HCT116 (cell line): ENCODE data around the gene CELF2. TPM values are rescaled to one million over a fixed set of nuclear protein-coding genes. Genes with fewer than 3 reads are reported as not detected.

Experiments
- ATAC-seq: fragments of 200-7000 bp; cut with Tn5 transposase; 2 replicates; pipeline ENCODE4 v1.9.1; 2020; ENCODE audit warnings: mild to moderate bottlenecking, moderate library complexity
- BruUV-seq: library from RNA; stranded (reverse); fragments of 400-500 nt; replicated peaks from 2 replicates; lab custom pipeline; 2021; lab: Mats Ljungman, UMichigan
- CTCF ChIA-PET: fragments of 300-600 bp; sonication (Branson Sonifier 250); formaldehyde crosslinking; loops from one replicate; lab custom pipeline; 2021; ENCODE audit warnings: antibody characterized with exemption; lab: Charles Lee
- POLR2A ChIA-PET: fragments of 300-600, 350-600 bp; sonication (Branson Sonifier 250); formaldehyde crosslinking; loops from one replicate; lab custom pipeline; 2021; ENCODE audit warnings: antibody characterized with exemption; lab: Charles Lee
- RAD21 ChIA-PET, 2 experiments: fragments of 300-600 bp; sonication (Branson Sonifier 250); formaldehyde crosslinking; loops; one replicate each; lab custom pipeline; 2023; ENCODE audit warnings: low total read pairs in 2 of 2; ENCODE audit not compliant: uncharacterized antibody in 2 of 2, unreplicated experiment in 2 of 2, low non-redundant PET in 1 of 2; lab: Charles Lee
- DNase-seq: peaks from one replicate; pipeline ENCODE4 v3.0.0-alpha.2; 2010; ENCODE audit warnings: low read depth, low spot score
- H2AFZ ChIP-seq: fragments of 200-600 bp; shearing (Covaris generic), sonication (generic); 2 replicates; pipeline ENCODE4 v1.6.1; 2017; ENCODE audit warnings: low read depth, mixed run types, mixed read lengths, antibody characterized with exemption, low read length; ENCODE audit not compliant: poor library complexity, severe bottlenecking
- H3K27ac ChIP-seq: 2 replicates; pipeline ENCODE4 v1.5.1; 2012; ENCODE audit warnings: low read depth, low read length
- H3K27me3 ChIP-seq: fragments of 200-600 bp; sonication (generic); 2 replicates; pipeline ENCODE4 v1.6.1; 2016; ENCODE audit warnings: mixed run types, low read length, mixed read lengths; ENCODE audit not compliant: insufficient read depth
- H3K36me3 ChIP-seq, 2 experiments: fragments of 200-500 bp in 1 of 2; fragments of 200-600 bp in 1 of 2; sonication (Bioruptor generic) in 1 of 2; sonication (generic) in 1 of 2; 2 replicates each; pipeline versions ENCODE4 v1.5.1 to v1.6.1; 2014 to 2016; ENCODE audit warnings: low read length in 2 of 2, inconsistent platforms in 1 of 2, mixed read lengths in 1 of 2, mixed run types in 1 of 2; ENCODE audit not compliant: insufficient read depth in 2 of 2, control insufficient read depth in 1 of 2
- H3K4me1 ChIP-seq, 2 experiments: fragments of 200-600 bp in 1 of 2; sonication (generic) in 1 of 2; 2 replicates each; pipeline versions ENCODE4 v1.5.1 to v1.6.1; 2012 to 2017; ENCODE audit warnings: low read length in 2 of 2, inconsistent platforms in 1 of 2, mild to moderate bottlenecking in 1 of 2, mixed read lengths in 1 of 2, mixed run types in 1 of 2, moderate library complexity in 1 of 2; ENCODE audit not compliant: insufficient read depth in 2 of 2, control insufficient read depth in 1 of 2
- H3K4me2 ChIP-seq: fragments of 200-600 bp; sonication (generic); 2 replicates; pipeline ENCODE4 v1.6.1; 2017; ENCODE audit warnings: mixed run types, low read length, mixed read lengths
- H3K4me3 ChIP-seq, 2 experiments: fragments of 200-600 bp in 1 of 2; sonication (generic) in 1 of 2; replicated peaks in 1 of 2; 2 replicates each; pipeline ENCODE4 v1.5.1; 2011 to 2016; ENCODE audit warnings: low read length in 2 of 2, control low read depth in 1 of 2, low read depth in 1 of 2, mild to moderate bottlenecking in 1 of 2, mixed read lengths in 1 of 2, mixed run types in 1 of 2
- H3K79me2 ChIP-seq: fragments of 200-600 bp; sonication (generic); 2 replicates; pipeline ENCODE4 v1.6.1; 2017; ENCODE audit warnings: mild to moderate bottlenecking, mixed run types, low read length, moderate library complexity, mixed read lengths; ENCODE audit not compliant: insufficient read depth
- H3K9ac ChIP-seq: fragments of 200-600 bp; sonication (generic); 2 replicates; pipeline ENCODE4 v1.6.1; 2016; ENCODE audit warnings: low read length, mixed read lengths
- H3K9me2 ChIP-seq: fragments of 200-600 bp; sonication (generic), shearing (Covaris generic); 2 replicates; pipeline ENCODE4 v1.6.1; 2017; ENCODE audit warnings: mixed run types, mild to moderate bottlenecking, moderate library complexity; ENCODE audit not compliant: insufficient read depth
- H3K9me3 ChIP-seq, 2 experiments: fragments of 200-500 bp in 1 of 2; fragments of 200-600 bp in 1 of 2; sonication (Bioruptor generic) in 1 of 2; sonication (generic) in 1 of 2; 2 replicates each; pipeline ENCODE4 v1.6.1; 2014 to 2017; ENCODE audit warnings: low read length in 2 of 2, mixed read lengths in 2 of 2, inconsistent platforms in 1 of 2, low read depth in 1 of 2, mild to moderate bottlenecking in 1 of 2, mixed run types in 1 of 2, moderate library complexity in 1 of 2; ENCODE audit not compliant: control insufficient read depth in 1 of 2, insufficient read depth in 1 of 2
- H4K20me1 ChIP-seq: fragments of 200-600 bp; sonication (generic), shearing (Covaris generic); 2 replicates; pipeline ENCODE4 v1.6.1; 2017; ENCODE audit warnings: mixed run types, mild to moderate bottlenecking, moderate library complexity; ENCODE audit not compliant: insufficient read depth
- ATF3 ChIP-seq: IDR thresholded peaks from 2 replicates; pipeline ENCODE4 v1.6.1; 2012
- CBX3 ChIP-seq: IDR thresholded peaks from 2 replicates; pipeline ENCODE4 v1.6.1; 2012; ENCODE audit warnings: low read depth
- CEBPB ChIP-seq: IDR thresholded peaks from 2 replicates; pipeline ENCODE4 v1.6.1; 2012; ENCODE audit warnings: low read depth
- CTCF ChIP-seq, 3 experiments: fragments of 200-600 bp in 1 of 3; sonication (generic) in 1 of 3; IDR thresholded peaks in 2 of 3; conservative IDR thresholded peaks in 1 of 3; 2 replicates each; pipeline ENCODE4 v1.5.1; 2012 to 2017; ENCODE audit warnings: low read depth in 2 of 3, low read length in 2 of 3, antibody characterized with exemption in 1 of 3, borderline replicate concordance in 1 of 3, control low read depth in 1 of 3, mild to moderate bottlenecking in 1 of 3, mixed read lengths in 1 of 3, mixed run types in 1 of 3, moderate library complexity in 1 of 3; ENCODE audit not compliant: insufficient read depth in 1 of 3
- EGR1 ChIP-seq: IDR thresholded peaks from 2 replicates; pipeline ENCODE4 v1.6.1; 2012; ENCODE audit warnings: low read depth
- ELF1 ChIP-seq: IDR thresholded peaks from 2 replicates; pipeline ENCODE4 v1.6.1; 2012; ENCODE audit warnings: low read depth, borderline replicate concordance
- EZH2 ChIP-seq: fragments of 200-600 bp; sonication (generic); IDR thresholded peaks from 2 replicates; pipeline ENCODE4 v1.6.1; 2017; ENCODE audit warnings: antibody characterized with exemption, mixed run types
- EZH2phosphoT487 ChIP-seq: fragments of 200-600 bp; IDR thresholded peaks from 2 replicates; pipeline ENCODE4 v1.6.1; 2018; ENCODE audit warnings: antibody characterized with exemption, borderline replicate concordance
- FOSL1 ChIP-seq: IDR thresholded peaks from 2 replicates; pipeline ENCODE4 v1.6.1; 2012; ENCODE audit warnings: low read depth
- MAX ChIP-seq: IDR thresholded peaks from 2 replicates; pipeline ENCODE4 v1.6.1; 2012
- POLR2A ChIP-seq: IDR thresholded peaks from 2 replicates; pipeline ENCODE4 v1.7.0; 2011; ENCODE audit warnings: borderline replicate concordance; ENCODE audit not compliant: insufficient read depth, insufficient read length; ENCODE audit errors: extremely low read depth
- POLR2AphosphoS5 ChIP-seq: IDR thresholded peaks from 2 replicates; pipeline ENCODE4 v1.6.1; 2011; ENCODE audit warnings: mild to moderate bottlenecking, low read depth, low read length, moderate library complexity
- SP1 ChIP-seq: IDR thresholded peaks from 2 replicates; pipeline ENCODE4 v1.6.1; 2012; ENCODE audit warnings: low read depth
- TCF7L2 ChIP-seq: IDR thresholded peaks from 2 replicates; pipeline ENCODE4 v1.7.0; 2011; ENCODE audit warnings: borderline replicate concordance, inconsistent platforms; ENCODE audit not compliant: insufficient read depth, insufficient read length; ENCODE audit errors: extremely low read depth
- ZFX ChIP-seq: fragments of 450-650 bp; IDR thresholded peaks from 2 replicates; pipeline ENCODE4 v1.6.1; 2017
- ZNF274 ChIP-seq: fragments of 200-500 bp; sonication (Bioruptor generic); IDR thresholded peaks from 2 replicates; pipeline ENCODE4 v1.6.1; 2014; ENCODE audit warnings: mild to moderate bottlenecking, low read depth, low read length, inconsistent platforms
- intact Hi-C: fragments of 100-400 bp; cut with micrococcal nuclease; formaldehyde crosslinking; loops from 2 replicates; pipeline ENCODE4 v1.10.0; 2022
- total RNA-seq: library from RNA; stranded (reverse); gene quantifications from one replicate; pipeline ENCODE4 v1.2.1, GENCODE V29; 2021; ENCODE audit not compliant: unreplicated experiment
- TF ChIP-seq, protein P1 (sequence below): IDR thresholded peaks from 2 replicates; pipeline ENCODE4 v1.6.1; 2011; ENCODE audit warnings: mild to moderate bottlenecking, low read length, moderate library complexity; ENCODE audit not compliant: insufficient replicate concordance; ENCODE audit errors: extremely low read depth

Gene CELF2
- total RNA-seq, 1 experiment from 2014 or later = 0.66 TPM

DNA sequence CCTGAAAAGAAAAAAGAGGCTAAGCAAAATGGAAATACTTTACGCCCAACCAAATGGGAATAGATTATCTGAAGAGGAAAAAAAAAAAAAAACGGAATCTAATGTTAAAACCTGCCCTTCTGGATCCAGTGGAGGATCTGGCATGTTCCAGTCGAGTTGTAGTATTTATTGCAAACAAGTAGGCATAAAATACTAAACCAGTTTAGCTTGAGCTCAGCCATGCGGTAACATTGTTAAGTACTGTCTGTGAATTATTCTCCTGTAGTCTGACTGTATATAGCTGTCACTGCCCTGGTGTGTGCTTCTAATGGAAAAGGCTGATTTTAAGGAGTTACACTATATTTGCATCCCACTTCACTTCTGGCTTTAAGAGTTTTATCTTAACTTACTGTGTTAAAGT lies 40.3 kb downstream of the CELF2 start:
- BruUV-seq = no TSS peak
- ChIA-PET POLR2A (no interaction called here), CTCF (no interaction called here)
- Histone ChIP-seq H3K79me2 (no peaks in the 10 kb centered on the region), H3K9ac (no peak overlapping the region), H4K20me1 (no peaks in the 10 kb centered on the region)
- TF ChIP-seq CBX3 (no peak), EGR1 (no peak), POLR2A (no peak), ZNF274 (no peak), FOSL1 (no peak)
- TF ChIP-seq, all 23 proteins: peak for 0
- H3K9me3 ChIP-seq = peaks cover 0 to 5% of the 10 kb centered on the region in 2 experiments; a peak in 1 of 4 replicates
- RAD21 ChIA-PET = no interaction called here
- H3K27me3 ChIP-seq = no peaks in the 10 kb centered on the region
- no peak overlapping the region for H3K27ac ChIP-seq
- no peak for ATAC-seq
- no peaks in the 10 kb centered on the region for H3K4me1 ChIP-seq
- no peaks in the 10 kb centered on the region for H3K9me2 ChIP-seq
- H3K4me2 ChIP-seq = no peak overlapping the region
- H2AFZ ChIP-seq = no peak overlapping the region
- H3K4me3 ChIP-seq = no peak overlapping the region
- no peaks in the 10 kb centered on the region for H3K36me3 ChIP-seq
- no peak for DNase-seq
- intact Hi-C loops = no loop called here

GRCh38 chr10:11058965-11059364 lies 41.3 kb downstream of the CELF2 start:
- ChIA-PET POLR2A (no interaction called here), RAD21 (no interaction called here), CTCF (no interaction called here)
- no peaks in the 10 kb centered on the region for H3K36me3 ChIP-seq
- H3K4me2 ChIP-seq = no peak overlapping the region
- H3K9ac ChIP-seq = no peak overlapping the region
- no peaks in the 10 kb centered on the region for H3K27me3 ChIP-seq
- peaks cover 0 to 5% of the 10 kb centered on the region in 2 experiments; a peak in 1 of 4 replicates for H3K9me3 ChIP-seq
- no peaks in the 10 kb centered on the region for H3K79me2 ChIP-seq
- H2AFZ ChIP-seq = no peak overlapping the region
- H3K4me3 ChIP-seq = no peak overlapping the region
- H3K27ac ChIP-seq = no peak overlapping the region
- no peaks in the 10 kb centered on the region for H3K9me2 ChIP-seq
- H4K20me1 ChIP-seq = no peaks in the 10 kb centered on the region
- BruUV-seq = no TSS peak
- DNase-seq = no peak
- intact Hi-C loops = no loop called here
- TF ChIP-seq POLR2AphosphoS5 = no peak
- no peak for TF ChIP-seq POLR2A
- no peak for TF ChIP-seq ELF1
- TF ChIP-seq, protein P1, sequence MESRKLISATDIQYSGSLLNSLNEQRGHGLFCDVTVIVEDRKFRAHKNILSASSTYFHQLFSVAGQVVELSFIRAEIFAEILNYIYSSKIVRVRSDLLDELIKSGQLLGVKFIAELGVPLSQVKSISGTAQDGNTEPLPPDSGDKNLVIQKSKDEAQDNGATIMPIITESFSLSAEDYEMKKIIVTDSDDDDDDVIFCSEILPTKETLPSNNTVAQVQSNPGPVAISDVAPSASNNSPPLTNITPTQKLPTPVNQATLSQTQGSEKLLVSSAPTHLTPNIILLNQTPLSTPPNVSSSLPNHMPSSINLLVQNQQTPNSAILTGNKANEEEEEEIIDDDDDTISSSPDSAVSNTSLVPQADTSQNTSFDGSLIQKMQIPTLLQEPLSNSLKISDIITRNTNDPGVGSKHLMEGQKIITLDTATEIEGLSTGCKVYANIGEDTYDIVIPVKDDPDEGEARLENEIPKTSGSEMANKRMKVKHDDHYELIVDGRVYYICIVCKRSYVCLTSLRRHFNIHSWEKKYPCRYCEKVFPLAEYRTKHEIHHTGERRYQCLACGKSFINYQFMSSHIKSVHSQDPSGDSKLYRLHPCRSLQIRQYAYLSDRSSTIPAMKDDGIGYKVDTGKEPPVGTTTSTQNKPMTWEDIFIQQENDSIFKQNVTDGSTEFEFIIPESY = no peak
- TF ChIP-seq CTCF (IDR thresholded peaks at IDR 0.05 in 2 of 3, conservative IDR thresholded peaks at IDR 0.05 in 1 of 3; ENCODE audit: borderline replicate concordance in 1 of 3, insufficient read depth in 1 of 3, low read depth in 2 of 3, low read length in 2 of 3) = no peak
- TF ChIP-seq TCF7L2 = no peak
- no peak for TF ChIP-seq EZH2
- TF ChIP-seq SP1 = no peak
- TF ChIP-seq CBX3 = no peak
- no peak for TF ChIP-seq CEBPB
- no peak for TF ChIP-seq EZH2phosphoT487
- no peak for TF ChIP-seq FOSL1
- TF ChIP-seq ZFX = no peak
- no peak for TF ChIP-seq MAX
- TF ChIP-seq ATF3 = no peak
- no peak for ATAC-seq
- H3K4me1 ChIP-seq = no peaks in the 10 kb centered on the region
